H9 (cell line): ENCODE measurements around the gene AKAP12. TPM values are rescaled to one million over a fixed set of nuclear protein-coding genes. Genes with fewer than 3 reads are reported as not detected.

Experiments
- DNase-seq: peaks from one replicate; pipeline ENCODE4 v3.0.0-alpha.2; 2017
- H2AFZ ChIP-seq: one replicate; pipeline ENCODE4 v1.6.1; 2013; ENCODE audit warnings: mild to moderate bottlenecking, low read length, control low read depth, moderate library complexity
- H2AK5ac ChIP-seq: 2 replicates; pipeline ENCODE4 v1.6.1; 2013; ENCODE audit warnings: low read length, control low read depth, mixed read lengths; ENCODE audit not compliant: insufficient read length
- H2BK120ac ChIP-seq: one replicate; pipeline ENCODE4 v1.6.1; 2013; ENCODE audit warnings: low read depth, mild to moderate bottlenecking, low read length, control low read depth, inconsistent platforms; ENCODE audit not compliant: poor library complexity, severe bottlenecking
- H2BK12ac ChIP-seq: 2 replicates; pipeline ENCODE4 v1.6.1; 2013; ENCODE audit warnings: low read length, control low read depth, mixed read lengths, low read depth; ENCODE audit not compliant: insufficient read length
- H2BK15ac ChIP-seq: 2 replicates; pipeline ENCODE4 v1.6.1; 2013; ENCODE audit warnings: low read depth, low read length, control low read depth
- H2BK20ac ChIP-seq: one replicate; pipeline ENCODE4 v1.6.1; 2013; ENCODE audit warnings: low read depth, mild to moderate bottlenecking, low read length, control low read depth, inconsistent platforms; ENCODE audit not compliant: poor library complexity, severe bottlenecking
- H2BK5ac ChIP-seq: 2 replicates; pipeline ENCODE4 v1.6.1; 2013; ENCODE audit warnings: low read length, control low read depth, mixed read lengths; ENCODE audit not compliant: insufficient read length
- H3K14ac ChIP-seq: 2 replicates; pipeline ENCODE4 v1.6.1; 2013; ENCODE audit warnings: low read length, control low read depth; ENCODE audit not compliant: insufficient read depth
- H3K18ac ChIP-seq: 2 replicates; pipeline ENCODE4 v1.6.1; 2013; ENCODE audit warnings: low read depth, mild to moderate bottlenecking, mixed read lengths, low read length, control low read depth; ENCODE audit not compliant: insufficient read length
- H3K23ac ChIP-seq: 2 replicates; pipeline ENCODE4 v1.6.1; 2013; ENCODE audit warnings: low read length, control low read depth, mixed read lengths, low read depth; ENCODE audit not compliant: insufficient read length
- H3K23me2 ChIP-seq: 2 replicates; pipeline ENCODE4 v1.6.1; 2013; ENCODE audit warnings: low read depth, mild to moderate bottlenecking, mixed read lengths, low read length, control low read depth; ENCODE audit not compliant: insufficient read length, poor library complexity, severe bottlenecking
- H3K27ac ChIP-seq: 2 replicates; pipeline ENCODE4 v1.5.1; 2013; ENCODE audit warnings: low read length, control low read depth, mixed read lengths, low read depth; ENCODE audit not compliant: insufficient read length
- H3K27me3 ChIP-seq: 2 replicates; pipeline ENCODE4 v1.6.1; 2013; ENCODE audit warnings: low read length, control low read depth, inconsistent platforms; ENCODE audit not compliant: insufficient read depth
- H3K4ac ChIP-seq: 2 replicates; pipeline ENCODE4 v1.6.1; 2013; ENCODE audit warnings: low read depth, mild to moderate bottlenecking, control low read depth, inconsistent platforms, low read length, moderate library complexity
- H3K4me1 ChIP-seq: 2 replicates; pipeline ENCODE4 v1.6.1; 2013; ENCODE audit warnings: low read length, control low read depth, inconsistent platforms; ENCODE audit not compliant: insufficient read depth
- H3K4me2 ChIP-seq: 2 replicates; pipeline ENCODE4 v1.6.1; 2013; ENCODE audit warnings: low read length, control low read depth, mixed read lengths; ENCODE audit not compliant: insufficient read length, insufficient read depth
- H3K56ac ChIP-seq: 2 replicates; pipeline ENCODE4 v1.6.1; 2013; ENCODE audit warnings: low read depth, mild to moderate bottlenecking, mixed read lengths, low read length, control low read depth; ENCODE audit not compliant: insufficient read length
- H3K79me1 ChIP-seq: 2 replicates; pipeline ENCODE4 v1.6.1; 2013; ENCODE audit warnings: low read depth, mild to moderate bottlenecking, moderate library complexity, low read length, control low read depth, inconsistent platforms; ENCODE audit not compliant: insufficient read depth, poor library complexity, severe bottlenecking
- H3K79me2 ChIP-seq: 2 replicates; pipeline ENCODE4 v1.6.1; 2013; ENCODE audit warnings: low read length, control low read depth, inconsistent platforms; ENCODE audit not compliant: insufficient read depth
- H3K9ac ChIP-seq: 2 replicates; pipeline ENCODE4 v1.6.1; 2013; ENCODE audit warnings: low read length, control low read depth, mixed read lengths; ENCODE audit not compliant: insufficient read length; ENCODE audit errors: extremely low read depth
- H3K9me3 ChIP-seq: one replicate; pipeline ENCODE4 v1.6.1; 2013; ENCODE audit warnings: low read depth, low read length, inconsistent platforms; ENCODE audit not compliant: control insufficient read depth
- H3T11ph ChIP-seq: one replicate; pipeline ENCODE4 v1.6.1; 2013; ENCODE audit warnings: mild to moderate bottlenecking, low read length, control low read depth, inconsistent platforms
- H4K20me1 ChIP-seq: one replicate; pipeline ENCODE4 v1.6.1; 2013; ENCODE audit not compliant: control insufficient read depth, insufficient read length, insufficient read depth
- H4K5ac ChIP-seq: 2 replicates; pipeline ENCODE4 v1.6.1; 2013; ENCODE audit warnings: low read depth, mild to moderate bottlenecking, mixed read lengths, low read length, control low read depth; ENCODE audit not compliant: insufficient read length
- H4K8ac ChIP-seq: replicated peaks from 2 replicates; pipeline ENCODE4 v1.6.1; 2013; ENCODE audit warnings: low read length, control low read depth, mixed read lengths, low read depth; ENCODE audit not compliant: insufficient read length
- H4K91ac ChIP-seq: 2 replicates; pipeline ENCODE4 v1.6.1; 2013; ENCODE audit warnings: low read depth, mild to moderate bottlenecking, moderate library complexity, mixed read lengths, low read length, control low read depth; ENCODE audit not compliant: insufficient read length
- H3K27ac Mint-ChIP-seq, 3 experiments: 2 replicates in 2 of 3; 3 replicates in 1 of 3; pipeline ENCODE4 v1.8.0; 2020 to 2021; ENCODE audit warnings: mixed read lengths in 3 of 3, mild to moderate bottlenecking in 1 of 3, moderate library complexity in 1 of 3
- H3K27me3 Mint-ChIP-seq: 2 replicates; pipeline ENCODE4 v1.8.0; 2021; ENCODE audit warnings: low read depth, mild to moderate bottlenecking, moderate library complexity, mixed read lengths
- H3K36me3 Mint-ChIP-seq, 3 experiments: 2 replicates in 2 of 3; 3 replicates in 1 of 3; pipeline ENCODE4 v1.8.0; 2020 to 2021; ENCODE audit warnings: low read depth in 3 of 3, mixed read lengths in 3 of 3; ENCODE audit not compliant: insufficient read depth in 1 of 3
- H3K4me1 Mint-ChIP-seq, 2 experiments: 2 replicates each; pipeline ENCODE4 v1.8.0; 2020; ENCODE audit warnings: mixed read lengths in 2 of 2
- H3K4me3 Mint-ChIP-seq, 2 experiments: 2 replicates in 1 of 2; 3 replicates in 1 of 2; pipeline ENCODE4 v1.8.0; 2020 to 2021; ENCODE audit warnings: mild to moderate bottlenecking in 2 of 2, mixed read lengths in 2 of 2, moderate library complexity in 1 of 2
- H3K9me3 Mint-ChIP-seq, 2 experiments: 2 replicates in 1 of 2; 3 replicates in 1 of 2; pipeline ENCODE4 v1.8.0; 2020; ENCODE audit warnings: mild to moderate bottlenecking in 2 of 2, mixed read lengths in 2 of 2, moderate library complexity in 1 of 2
- CTCF ChIP-seq: fragments of 200-600 bp; sonication (generic); conservative IDR thresholded peaks from 3 replicates; pipeline ENCODE4 v1.8.0; 2021; ENCODE audit warnings: antibody characterized with exemption, mild to moderate bottlenecking
- WGBS: extraction: QIAGEN DNeasy Blood & Tissue Kit; methylation state at CpG from one replicate; pipeline ENCODE4 v1.1.7; 2013; ENCODE audit warnings: missing lambda C conversion rate, low lambda C conversion rate, mixed read lengths; ENCODE audit not compliant: insufficient read length; ENCODE audit errors: extremely low coverage; 5-methylcytosine and 5-hydroxymethylcytosine counted together
- total RNA-seq: library from RNA; stranded (reverse); gene quantifications from 2 replicates; pipeline ENCODE4 v1.2.1, GENCODE V29; 2021

Gene AKAP12
- total RNA-seq, 1 experiment from 2014 or later, result 52.3 TPM

GRCh38 chr6:151321438-151321837 is 81.7 kb downstream of the AKAP12 start:
- Mint-ChIP-seq H3K27me3 (peaks cover 17% of the 10 kb centered on the region), H3K36me3 (peaks cover 3 to 14% (median 7%) of the 10 kb centered on the region in 3 experiments; a peak in 4 of 7 replicates), H3K27ac (no peak overlapping the region), H3K4me3 (no peak overlapping the region), H3K4me1 (peaks cover 18 to 23% of the 10 kb centered on the region in 2 experiments), H3K9me3 (no peaks in the 10 kb centered on the region; a peak in 1 of 5 replicates)
- Histone ChIP-seq H3K4ac (no peak overlapping the region), H3K4me2 (no peak overlapping the region), H2BK5ac (no peak overlapping the region), H3K9me3 (no peaks in the 10 kb centered on the region), H3K56ac (no peak overlapping the region), H2BK20ac (no peak overlapping the region), H4K5ac (no peak overlapping the region), H4K20me1 (no peaks in the 10 kb centered on the region), H3K23ac (no peak overlapping the region), H2BK12ac (no peak overlapping the region), H4K8ac (no peak overlapping the region), H3K4me1 (no peaks in the 10 kb centered on the region), H3K79me2 (no peaks in the 10 kb centered on the region), H3K27me3 (no peaks in the 10 kb centered on the region), H3K27ac (no peak overlapping the region), H4K91ac (no peak overlapping the region), H2BK120ac (no peak overlapping the region), H3K18ac (no peak overlapping the region), H3T11ph (no peak overlapping the region), H3K14ac (no peak overlapping the region), H3K79me1 (no peaks in the 10 kb centered on the region), H2AK5ac (no peak overlapping the region), H3K9ac (no peak overlapping the region), H2BK15ac (no peak overlapping the region), H3K23me2 (no peaks in the 10 kb centered on the region), H2AFZ (no peak overlapping the region)
- WGBS, result no CpG with 5 or more reads among the region's 1 CpG
- no peak for TF ChIP-seq CTCF
- no peak for DNase-seq
